KG1 (cell line): Measurements from ENCODE around the gene PLVAP.
"Not testable (repeated sequence)": the region's sequence is repeated elsewhere in the genome, so short reads cannot be mapped to it uniquely, and the experiment has no call there.

Experiments
- DNase-seq: peaks from one replicate; lab custom pipeline; 2025; lab: John Stamatoyannopoulos, UW

PLVAP gene

DNA sequence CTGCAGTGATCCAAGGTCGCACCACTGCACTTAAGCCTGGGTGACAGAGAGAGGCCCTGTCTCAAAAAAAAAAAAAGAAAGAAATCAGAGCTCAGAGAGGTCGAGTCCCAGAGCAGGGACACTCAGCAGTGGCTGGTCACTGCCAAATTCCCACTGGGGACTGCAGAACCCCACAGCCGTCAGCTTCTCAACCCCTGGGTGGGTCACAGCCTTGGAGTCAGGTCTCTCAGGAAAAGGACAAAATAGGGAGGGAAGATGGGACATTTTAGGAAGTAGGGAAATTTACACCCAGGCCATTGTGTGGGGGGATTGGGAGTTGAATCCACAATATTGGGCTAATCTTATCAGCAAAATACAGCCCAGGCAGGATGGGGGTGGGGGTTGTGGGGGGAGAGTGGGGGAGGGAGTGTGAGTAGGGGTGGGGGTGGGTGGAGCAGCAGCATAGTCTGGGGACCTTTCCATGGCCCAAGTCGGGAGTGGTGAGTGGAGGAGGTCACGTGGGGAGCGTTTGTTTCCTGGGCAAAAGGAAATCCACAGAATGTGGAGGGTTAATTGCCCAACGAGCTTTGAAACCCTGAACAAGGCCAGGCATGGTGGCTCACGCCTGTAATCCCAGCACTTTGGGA is 21.9 kb upstream of the PLVAP start:
- DNase-seq = no peak

GRCh38 chr19:17394891-17395415 is 17.8 kb upstream of the PLVAP start:
- DNase-seq = no peak

DNA sequence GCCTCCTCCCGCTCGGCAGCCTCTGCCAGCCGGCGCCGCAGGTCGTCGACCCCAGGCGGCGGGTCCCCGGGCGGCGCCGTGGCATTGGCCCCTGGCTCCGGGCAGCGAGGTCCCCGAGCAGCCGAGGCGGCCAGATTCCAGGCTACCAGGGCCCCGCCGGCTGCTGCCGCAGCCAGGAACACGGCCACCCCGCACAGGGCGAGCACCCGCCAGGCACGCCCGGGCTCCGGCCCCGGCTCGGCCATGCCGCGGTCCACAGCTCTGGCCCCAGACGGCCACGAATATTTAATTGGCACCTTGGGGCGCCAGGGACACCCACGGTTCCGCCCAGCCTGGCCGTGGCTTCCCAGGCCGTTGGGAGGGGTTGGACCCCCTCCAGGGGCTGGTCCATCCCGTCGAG is 16.8 kb upstream of the PLVAP start, which contains the start of gene CCDC194:
Gene CCDC194, minus strand, starts transcription at position 283 of the 400 bp plus-strand sequence. Its CDS starts 38 bp downstream, at position 245.
- DNase-seq = no peak

- DNase-seq = no peak
Observed at GRCh38 chr19:17393002-17393401, 15.9 kb upstream of the PLVAP start.

DNA sequence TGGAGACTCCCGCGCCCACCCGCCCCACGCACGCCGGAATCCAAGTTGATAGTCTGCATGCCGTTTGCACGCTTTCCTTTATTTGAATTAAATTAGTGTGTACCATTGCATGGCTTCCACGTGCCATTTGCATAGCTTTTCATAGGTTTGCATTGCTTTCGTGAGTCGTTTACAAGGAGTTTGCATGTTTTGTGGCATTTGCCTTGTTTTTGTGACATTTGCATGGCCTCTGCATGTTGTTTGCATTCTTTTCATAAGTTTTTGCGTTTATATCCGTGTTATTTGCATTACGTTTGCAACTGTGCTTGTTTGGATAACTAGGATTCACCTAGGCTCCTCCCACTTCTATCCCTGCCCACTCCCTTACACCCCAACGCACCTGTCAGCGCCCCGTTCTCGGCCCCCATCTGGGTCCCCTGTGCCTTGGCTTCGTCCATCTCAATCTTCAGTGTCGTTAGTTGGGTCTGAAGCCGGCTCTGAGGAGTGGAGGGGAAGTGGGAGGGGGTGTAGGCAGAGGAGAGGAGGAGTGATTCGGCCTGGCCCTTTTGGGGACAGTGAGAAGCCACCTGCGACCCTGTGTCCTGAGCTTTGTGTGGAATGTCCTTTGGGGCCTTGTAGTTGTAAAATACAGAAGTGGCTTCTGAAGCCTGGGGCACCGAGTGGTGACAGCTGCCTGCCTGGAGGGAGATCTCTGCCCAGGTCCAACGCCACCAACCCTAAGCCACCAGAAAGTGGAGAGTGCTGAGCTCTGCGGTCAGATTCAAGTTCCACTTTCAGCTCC is 14.4 kb upstream of the PLVAP start:
- no peak for DNase-seq

- DNase-seq = peak; percentile 82
Observed at GRCh38 chr19:17390665-17391370, 13.7 kb upstream of the PLVAP start.

DNA sequence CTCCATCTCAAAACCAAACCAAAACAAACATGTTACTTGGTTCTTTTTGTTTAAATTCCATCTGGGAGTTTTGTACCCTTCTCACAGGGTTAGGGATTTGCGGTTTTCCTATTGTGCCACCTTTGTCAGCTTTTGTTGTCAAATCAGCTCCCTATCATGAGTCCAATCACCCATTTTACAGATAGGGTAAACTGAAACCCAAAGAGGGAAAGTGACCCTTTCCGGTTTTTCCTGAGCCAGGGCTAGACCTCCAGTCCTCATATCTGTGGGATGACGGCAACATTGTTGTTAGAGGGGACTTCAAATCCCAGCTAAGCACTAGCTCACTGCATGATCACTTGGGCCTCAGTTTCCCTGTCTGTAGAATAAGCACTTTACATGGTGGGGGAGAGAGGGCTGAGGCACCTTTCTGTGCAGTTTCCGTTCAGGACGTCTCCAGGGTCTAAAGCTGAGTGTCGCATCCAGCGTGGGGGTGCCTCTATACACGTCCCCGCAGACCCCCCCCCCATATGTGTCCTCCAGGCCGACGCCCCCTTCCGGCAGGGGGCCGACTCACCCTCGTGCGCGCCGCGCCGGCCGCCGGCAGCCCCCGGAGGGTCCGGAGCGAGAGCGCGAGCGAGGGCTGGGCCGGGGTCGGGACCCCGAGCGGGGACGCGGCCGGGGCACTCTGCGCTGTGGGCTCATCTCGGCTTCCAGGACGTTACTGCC is 13.0 kb upstream of the PLVAP start:
- no peak for DNase-seq

DNA sequence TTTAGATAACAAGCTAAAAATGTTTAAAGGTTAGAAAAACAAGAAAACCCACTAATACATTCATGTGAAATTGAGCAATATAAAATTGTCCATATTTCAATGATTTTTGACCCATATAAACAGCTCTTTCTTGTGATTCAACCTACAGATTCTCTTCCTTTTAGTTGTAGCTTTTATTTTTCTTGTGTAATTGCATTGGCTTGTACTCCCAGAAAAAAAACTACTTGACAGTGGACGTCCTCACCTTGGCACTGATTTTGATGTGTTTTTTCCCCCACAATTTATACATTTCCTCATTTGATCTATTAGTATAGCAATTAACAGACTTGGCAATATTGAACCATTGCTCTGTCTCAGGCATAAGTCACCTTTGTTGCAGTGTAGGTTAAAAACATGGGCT is 12.1 kb upstream of the PLVAP start:
- no peak for DNase-seq

GRCh38 chr19:17385878-17386611 is 8.9 kb upstream of the PLVAP start:
- peak; percentile 21 for DNase-seq

GRCh38 chr19:17380426-17381138 is 3.4 kb upstream of the PLVAP start:
- DNase-seq = no peak

DNA sequence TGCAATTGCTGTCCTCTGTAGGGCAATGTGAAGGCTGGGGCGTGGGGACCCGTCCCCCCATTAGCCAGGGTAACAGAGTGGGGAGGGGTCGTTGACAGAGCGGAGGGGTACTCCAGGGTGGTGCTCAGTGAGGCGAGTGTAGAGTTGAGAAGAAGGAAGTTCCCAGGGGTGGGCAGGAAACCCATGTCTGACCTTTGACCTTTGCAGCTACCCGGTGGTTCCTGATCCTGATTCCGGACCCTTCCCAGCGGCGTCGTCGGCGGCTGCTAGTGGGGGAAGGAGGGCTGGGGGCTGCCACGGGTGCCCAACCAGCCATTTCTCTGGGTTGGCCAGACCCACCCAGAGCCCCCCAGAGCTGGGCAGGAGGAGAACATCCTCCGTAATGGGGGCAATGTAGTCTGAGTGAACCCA is 2.1 kb upstream of the PLVAP start:
- DNase-seq = no peak

GRCh38 chr19:17378271-17378670 is 1.1 kb upstream of the PLVAP start:
- DNase-seq = no peak

GRCh38 chr19:17370026-17370587 is 7.0 kb downstream of the PLVAP start:
- no peak for DNase-seq

DNA sequence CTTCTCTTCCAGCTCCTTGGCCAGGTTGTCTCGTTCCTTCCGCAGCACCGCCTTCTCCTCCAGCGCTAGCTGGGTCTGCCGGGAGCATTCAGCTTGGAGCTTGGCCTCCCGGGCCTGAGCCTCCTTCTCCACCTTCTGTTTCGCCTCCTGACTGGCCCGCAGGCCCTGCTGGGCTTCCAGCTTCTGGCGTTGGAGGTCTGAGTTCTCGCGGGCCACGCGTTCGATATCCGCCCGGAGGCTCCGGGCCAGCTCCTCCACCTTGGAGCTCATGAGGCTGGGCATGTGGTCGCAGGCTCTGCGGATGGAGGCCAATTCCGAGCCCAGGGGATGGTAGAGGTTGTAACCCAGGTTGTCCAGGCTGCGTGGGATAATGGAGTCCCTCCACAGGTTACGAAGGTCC is 11.8 kb downstream of the PLVAP start:
- no peak for DNase-seq

DNA sequence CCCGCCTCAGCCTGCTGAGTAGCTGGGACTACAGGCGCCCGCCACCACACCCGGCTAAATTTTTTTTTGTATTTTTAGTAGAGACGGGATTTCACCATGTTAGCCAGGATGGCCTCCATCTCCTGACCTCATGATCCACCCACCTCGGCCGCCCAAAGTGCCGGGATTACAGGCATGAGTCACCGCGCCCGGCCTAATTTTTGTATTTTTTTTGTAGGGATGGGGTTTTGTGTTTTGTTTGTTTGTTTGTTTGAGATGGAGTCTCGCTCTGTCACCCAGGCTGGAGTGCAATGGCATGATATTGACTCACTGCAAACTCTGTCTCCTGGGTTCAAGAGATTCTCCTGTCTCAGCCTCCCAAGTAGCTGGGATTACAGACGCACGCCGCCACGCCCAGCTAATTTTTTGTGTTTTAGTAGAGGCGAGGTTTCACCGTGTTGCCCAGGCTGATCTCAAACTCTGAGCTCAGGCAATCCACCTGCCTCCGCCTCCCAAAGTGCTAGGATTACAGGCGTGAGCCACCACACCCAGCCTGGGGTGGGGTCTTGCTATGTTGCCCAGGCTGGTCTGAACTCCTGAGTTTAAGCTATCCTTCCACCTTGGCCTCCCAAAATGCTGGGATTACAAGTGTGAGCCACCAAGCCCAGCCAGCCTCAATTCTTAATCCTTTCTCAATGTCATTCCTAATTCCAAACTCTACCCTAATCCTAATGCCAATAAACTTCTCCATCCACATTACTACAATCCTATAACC is 13.1 kb downstream of the PLVAP start:
- not testable (repeated sequence) for DNase-seq

DNA sequence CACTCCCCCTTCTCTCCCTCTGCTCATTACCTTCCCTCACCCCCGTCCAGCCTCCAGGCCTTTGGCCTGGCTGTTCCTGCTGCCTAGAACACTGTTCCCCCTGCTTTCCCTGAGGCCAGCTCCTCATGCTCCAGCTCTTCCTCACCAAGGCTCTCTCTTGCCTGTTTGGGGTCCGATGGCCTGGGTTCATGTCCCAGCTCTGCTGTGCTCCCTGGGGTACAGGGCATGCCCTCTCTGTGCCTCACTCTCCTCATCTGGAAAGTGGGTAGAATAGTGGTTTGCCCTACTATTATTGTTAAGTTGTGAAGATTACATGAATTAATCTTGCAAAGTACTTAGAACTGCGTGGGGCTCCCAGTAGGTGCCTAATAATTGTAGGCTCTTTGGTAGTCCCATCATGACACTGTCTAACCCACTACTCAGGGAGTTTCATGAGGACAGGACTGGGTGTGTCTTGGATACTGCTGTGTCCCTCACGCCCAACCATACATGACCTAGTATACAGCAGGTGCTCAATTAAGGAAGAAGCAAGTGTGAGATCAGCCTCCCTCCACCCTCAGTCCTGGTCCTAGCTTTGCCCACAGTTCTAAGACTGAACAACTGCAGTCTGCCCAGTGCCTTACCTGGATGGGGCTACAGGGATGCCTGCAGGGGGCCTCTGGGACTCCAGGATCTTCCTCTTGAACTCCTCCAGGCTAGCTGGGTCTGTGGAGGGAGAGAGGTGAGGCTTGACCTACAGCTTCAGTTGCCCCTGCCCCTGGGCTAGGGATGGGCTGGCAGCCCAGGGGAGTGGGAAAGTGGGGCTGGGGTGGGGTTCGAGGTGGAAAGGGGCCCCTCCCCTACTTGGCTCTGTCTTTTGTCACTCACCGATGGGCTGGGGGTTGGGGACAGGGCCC is 17.0 kb downstream of the PLVAP start:
- no peak for DNase-seq

DNA sequence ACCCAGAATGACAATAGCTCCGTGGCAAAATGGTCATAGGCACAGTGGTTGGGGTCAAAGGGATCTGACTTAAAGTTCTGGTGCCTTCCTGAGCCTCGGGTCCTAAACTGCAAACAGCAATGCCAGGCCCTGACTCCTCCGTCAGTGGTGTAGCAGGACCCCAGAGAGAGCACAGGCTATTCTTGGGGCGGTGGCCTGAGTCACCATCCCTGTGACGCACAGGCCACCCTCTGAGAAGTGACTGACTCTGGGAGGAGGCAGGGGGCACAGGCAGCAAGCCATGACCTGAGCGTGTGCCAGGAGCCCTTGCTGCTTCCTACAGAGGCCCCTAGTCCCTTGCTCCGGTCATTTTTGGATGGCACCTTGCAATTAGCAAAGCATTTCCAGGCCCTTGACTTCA is 18.7 kb downstream of the PLVAP start:
- DNase-seq = no peak

GRCh38 chr19:17357724-17358123 is 19.4 kb downstream of the PLVAP start:
- no peak for DNase-seq
